GM08714 (cell line): Measurements from ENCODE around the gene SPAG16.

Experiments
- H3K4me3 ChIP-seq: fragments of 200-500 bp; sonication (Bioruptor generic); 2 replicates; pipeline ENCODE4 v1.5.1; 2014; ENCODE audit warnings: mild to moderate bottlenecking, low read length, inconsistent platforms
- ZNF274 ChIP-seq: IDR thresholded peaks from 2 replicates; pipeline ENCODE4 v1.6.1; 2012; ENCODE audit warnings: mild to moderate bottlenecking, low read depth, low read length

Gene SPAG16

DNA sequence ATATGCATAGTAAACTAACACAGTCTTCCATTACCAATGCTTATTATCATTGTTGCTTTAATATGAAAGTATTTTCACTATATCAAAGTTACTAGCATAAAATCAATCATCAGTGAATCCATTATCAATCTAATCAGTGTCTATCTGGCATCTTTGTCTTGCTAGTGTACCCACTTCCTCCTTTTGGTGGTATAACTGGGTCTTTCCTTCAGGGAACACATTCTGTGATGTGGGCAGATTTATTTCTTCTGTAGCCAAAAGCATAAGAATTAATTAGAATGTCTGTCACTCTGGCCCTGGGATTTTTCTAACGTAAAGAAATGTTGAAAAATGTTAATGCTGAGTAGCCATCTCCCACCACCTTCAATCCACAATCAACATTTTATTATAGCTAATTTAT is 970.8 kb downstream of the SPAG16 start:
- no peak for TF ChIP-seq ZNF274
- H3K4me3 ChIP-seq, result no peak overlapping the region

DNA sequence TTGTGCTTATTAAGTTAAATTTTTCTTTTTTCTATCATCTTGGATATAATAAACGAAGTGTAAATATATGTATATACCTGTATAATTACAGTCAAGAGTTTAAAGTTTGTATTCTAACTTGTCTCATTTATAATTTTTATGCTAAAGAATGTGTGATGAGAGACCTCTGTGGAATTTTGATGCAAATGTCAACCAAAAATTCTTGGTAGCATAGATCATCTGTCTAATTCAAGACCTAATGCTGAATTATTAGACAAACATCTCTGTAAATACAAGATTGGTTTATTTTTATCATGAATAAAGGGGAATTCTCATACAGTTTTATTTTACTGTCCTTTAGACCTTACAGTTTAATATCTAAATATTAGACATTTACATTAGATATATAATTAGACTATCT is 977.4 kb downstream of the SPAG16 start:
- H3K4me3 ChIP-seq, result no peak overlapping the region
- TF ChIP-seq ZNF274, result no peak

DNA sequence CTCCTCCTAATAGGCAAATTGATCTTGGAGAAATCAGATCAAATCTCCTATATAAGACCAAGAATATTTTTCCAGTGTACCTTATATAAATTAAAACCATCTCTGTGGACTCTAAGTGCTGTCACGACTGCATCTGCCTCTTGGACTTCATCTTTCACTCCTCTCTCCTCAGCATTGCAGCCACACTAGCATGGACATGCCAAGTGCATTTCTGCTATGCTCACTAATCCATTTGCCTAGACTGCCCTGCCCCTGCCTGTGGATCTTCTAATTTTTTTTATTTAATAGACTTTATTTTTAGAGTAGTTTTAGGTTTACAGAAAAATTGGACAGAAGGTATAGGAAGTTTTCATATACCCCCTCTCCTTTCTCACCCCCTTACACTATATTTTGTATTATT is 979.9 kb downstream of the SPAG16 start:
- no peak for TF ChIP-seq ZNF274
- H3K4me3 ChIP-seq, result no peak overlapping the region

DNA sequence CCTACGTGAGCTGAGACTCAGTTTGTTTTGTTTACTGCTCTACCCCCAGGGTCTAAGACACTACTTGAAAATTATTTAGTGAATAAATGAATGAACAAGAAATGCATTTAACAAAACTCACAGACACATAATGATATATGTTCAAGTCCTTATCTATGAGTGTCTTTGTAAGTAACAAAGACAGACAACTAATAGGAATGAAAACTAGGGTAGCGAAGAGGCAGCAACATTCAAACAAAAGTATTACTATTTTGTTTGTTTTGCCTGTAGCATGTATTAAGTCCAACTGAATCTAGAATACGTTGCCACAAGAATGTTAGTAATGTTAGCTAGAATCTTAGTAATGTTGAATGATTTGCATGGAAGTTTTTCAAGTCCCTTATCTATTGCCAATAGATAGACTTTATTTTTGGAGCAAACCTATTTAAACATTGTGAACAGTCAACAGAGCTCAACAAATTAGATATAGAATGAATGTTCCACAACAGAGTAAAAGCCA is 981.8 kb downstream of the SPAG16 start:
- H3K4me3 ChIP-seq, result no peak overlapping the region
- no peak for TF ChIP-seq ZNF274

DNA sequence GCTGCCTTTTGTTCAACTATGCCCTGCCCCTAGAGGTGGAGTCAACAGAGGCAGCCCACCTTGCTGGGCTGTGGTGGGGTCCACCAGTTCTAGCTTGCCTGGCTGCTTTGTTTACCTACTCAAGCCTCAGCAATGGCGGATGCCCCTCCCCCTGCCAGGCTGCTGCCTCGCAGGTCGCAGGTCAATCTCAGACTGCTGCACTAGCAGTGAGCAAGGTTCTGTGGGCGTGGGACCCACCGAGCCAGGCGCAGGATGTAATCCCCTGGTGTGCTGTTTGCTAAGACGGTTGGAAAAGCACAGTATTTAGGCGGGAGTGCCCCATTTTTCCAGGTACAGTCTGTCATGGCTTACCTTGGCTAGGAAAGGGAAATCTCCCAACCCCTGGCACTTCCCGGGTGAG is 993.6 kb downstream of the SPAG16 start:
- H3K4me3 ChIP-seq, result no peak overlapping the region
- no peak for TF ChIP-seq ZNF274

DNA sequence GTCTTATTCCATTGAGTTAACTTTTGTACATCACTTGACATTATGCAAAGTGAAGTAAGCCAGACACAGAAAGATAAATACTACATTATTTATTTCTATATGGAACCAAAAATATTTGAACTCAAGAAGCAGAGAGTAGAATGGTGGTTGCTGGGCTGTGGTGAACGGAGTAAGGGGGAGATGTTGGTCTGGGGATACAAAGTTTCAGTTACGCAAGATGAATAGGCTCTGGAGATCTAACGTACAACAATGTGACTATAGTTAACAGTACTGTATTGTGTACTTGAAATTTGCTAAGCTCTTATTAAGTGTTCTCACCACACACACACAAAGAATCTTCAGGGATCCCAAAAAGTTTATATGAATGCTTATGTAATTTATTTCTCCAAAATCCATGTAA is 1001.7 kb downstream of the SPAG16 start:
- H3K4me3 ChIP-seq, result no peak overlapping the region
- TF ChIP-seq ZNF274, result no peak

DNA sequence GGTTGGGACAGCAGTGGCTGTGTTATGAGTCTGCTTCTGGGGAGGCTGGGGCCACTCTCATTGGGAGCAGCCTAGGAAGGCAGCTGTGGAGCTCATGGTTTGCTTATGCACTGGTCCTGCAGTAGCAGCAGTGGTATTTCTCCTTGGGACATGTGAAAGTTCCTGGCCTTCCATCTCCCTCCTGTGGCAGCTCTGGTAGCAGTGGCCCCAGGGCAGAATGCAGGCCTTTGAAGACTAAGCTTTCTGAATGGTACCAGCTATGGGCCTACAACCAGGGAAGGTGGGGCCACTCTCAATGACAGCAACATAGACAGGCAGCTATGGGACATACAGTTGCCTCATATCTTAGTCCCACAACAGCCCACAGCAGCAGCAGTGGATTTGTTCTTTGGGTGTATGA is 1009.3 kb downstream of the SPAG16 start:
- no peak overlapping the region for H3K4me3 ChIP-seq
- TF ChIP-seq ZNF274, result no peak

DNA sequence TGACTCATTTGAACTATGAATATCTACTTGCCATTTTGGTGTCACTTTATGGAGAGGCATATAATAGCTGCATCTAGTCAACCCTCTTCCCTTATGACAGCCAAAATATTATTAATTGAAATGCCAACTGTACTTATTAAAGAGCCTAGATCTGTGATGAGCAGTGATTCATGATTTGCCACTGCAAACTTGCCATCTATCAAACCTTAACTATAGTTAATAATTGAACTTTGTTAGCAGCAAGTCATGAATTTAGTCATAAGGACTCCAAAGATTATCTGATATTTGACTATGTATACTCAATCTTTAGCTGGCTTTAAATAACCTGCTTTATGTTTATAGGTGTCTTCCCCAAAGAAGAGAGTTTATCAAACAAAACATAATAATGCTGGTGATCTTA is 1010.2 kb downstream of the SPAG16 start:
- H3K4me3 ChIP-seq, result no peak overlapping the region
- no peak for TF ChIP-seq ZNF274

DNA sequence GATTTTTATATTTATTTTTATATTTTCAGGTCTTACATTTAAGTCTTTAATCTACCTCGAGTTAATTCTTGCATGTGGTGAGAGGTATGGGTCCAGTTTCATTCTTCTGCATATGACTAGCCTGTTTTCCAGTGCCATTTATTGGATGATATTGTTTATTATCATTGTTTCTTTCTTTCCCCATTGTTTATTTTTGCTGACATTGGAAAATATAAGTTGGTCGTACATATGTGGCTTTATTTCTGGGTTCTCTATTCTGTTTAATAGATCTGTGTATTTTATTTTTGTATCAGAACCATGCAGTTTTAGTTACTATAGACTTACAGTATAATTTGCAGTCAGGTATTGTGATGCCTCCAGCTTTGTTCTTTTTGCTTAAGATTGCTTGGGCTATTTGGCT is 1013.2 kb downstream of the SPAG16 start:
- no peak for TF ChIP-seq ZNF274

DNA sequence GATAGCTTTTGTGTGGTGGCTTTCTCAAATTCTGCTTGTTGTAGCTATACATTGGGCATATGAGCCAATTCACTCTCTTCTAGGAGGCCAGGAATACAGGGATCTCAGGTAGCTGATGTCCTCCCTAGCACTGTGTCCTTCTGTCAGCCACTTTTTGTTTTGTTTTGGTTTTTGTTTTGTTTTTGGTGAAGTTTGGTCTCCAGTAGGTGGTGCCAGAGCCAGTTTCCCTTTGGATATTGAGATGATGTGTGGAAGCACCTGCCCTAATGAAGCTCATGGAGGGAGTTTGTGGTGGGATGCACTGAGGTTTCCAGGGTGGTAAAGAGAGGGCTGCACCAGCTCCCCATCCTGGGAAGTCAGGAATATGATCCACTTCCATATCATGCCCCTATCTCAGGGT is 1026.1 kb downstream of the SPAG16 start:
- H3K4me3 ChIP-seq, result no peak overlapping the region
- TF ChIP-seq ZNF274, result no peak

More for the DNA sequence above, 1013.2 kb downstream of the SPAG16 start:
- H3K4me3 ChIP-seq, result no peak overlapping the region

DNA sequence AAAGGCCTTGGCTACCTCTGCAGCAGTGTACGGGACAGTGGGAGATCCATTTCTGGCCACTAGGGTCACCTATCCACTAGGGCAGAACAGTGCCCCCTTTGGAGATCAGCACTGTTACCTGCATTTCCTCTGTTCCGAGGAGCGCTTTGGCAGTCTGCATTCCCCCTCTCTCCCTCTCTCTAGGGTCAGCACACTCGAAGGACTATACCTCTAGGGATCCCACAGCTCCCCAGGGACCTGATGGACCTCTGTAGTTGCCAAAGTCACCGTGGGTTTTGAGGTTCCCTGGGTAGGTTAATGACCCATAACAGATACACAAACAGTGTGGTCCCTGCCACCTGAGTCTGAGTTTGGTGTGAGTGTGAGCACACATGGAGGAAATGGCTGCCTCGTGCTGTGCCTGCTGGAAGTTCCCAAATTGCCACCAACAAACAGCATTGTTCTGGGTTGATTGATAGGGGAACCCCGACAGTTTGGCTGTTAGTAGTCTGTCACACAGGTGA is 1026.8 kb downstream of the SPAG16 start:
- TF ChIP-seq ZNF274, result no peak
- H3K4me3 ChIP-seq, result no peak overlapping the region

DNA sequence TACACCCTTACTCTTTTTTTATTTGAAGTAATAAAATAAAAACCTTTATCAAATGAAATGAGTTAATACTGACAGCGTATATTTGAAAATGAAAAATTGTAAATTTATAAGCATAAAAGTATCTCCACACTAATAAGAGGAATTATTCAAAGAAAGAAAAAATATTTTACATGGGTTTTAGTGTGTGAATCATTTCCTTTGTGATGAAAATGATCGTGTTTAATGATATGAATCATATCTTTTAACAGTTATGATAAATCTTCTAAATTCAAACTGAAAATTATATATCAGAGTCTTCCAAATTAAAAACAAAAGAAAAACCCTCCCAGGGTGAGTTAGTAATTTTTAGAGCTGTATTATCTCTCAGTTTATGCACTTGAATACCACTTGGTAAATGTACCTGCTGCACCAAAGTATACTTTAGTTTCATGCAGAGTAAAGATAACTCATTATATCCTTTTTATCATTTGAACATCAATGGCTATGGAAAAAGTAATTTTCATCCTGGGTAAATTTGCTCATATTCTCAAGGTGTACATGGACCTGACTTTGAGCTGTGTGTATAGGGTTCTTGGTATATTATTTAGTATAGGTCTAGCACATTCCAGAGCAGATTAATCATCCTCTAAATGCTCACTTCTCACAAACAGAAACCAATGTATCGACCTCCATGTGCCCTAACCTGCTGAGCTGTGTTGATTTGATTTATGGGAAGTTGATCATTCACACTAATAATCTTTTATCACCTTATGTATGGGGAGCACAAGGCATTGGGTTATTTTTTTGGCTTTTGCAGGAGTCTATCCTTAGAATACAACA is 1027.9 kb downstream of the SPAG16 start:
- H3K4me3 ChIP-seq, result no peak overlapping the region
- TF ChIP-seq ZNF274, result no peak

DNA sequence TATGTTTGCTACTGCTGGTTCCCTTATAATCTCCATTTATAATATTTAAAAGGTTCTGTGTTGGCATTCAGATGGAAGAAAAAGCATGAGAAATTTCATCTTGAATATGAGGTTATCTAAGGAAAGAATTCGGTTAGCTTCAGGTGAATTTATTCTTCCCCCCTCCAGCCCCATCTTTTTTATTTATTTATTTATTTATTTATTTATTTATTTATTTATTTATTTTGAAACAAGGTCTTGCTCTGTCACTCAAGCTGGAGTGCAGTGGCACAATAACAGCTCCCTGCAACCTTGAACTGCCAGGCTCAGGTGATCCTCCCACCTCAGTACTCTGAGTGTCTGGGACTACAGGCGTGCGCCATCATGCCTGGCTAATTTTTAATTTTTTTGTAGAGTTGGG is 1031.1 kb downstream of the SPAG16 start:
- no peak for TF ChIP-seq ZNF274
- H3K4me3 ChIP-seq, result no peak overlapping the region

DNA sequence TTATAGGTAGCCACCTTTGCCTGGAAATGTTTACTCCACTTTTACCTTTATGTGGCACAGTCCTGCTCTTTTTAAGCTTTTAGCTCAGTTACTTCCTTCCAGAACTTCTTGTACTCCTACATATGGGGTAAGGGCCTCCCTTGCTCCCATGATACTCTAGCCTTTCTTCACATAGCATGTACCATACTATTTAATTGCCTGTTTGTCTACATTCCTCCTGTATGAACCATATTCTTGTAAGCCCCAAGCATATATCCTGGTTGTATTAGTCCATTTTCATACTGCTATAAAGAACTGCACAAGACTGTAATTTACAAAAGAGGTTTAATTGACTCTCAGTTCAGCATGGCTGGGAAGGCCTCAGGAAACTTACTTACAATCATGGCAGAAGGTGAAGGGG is 1035.9 kb downstream of the SPAG16 start:
- no peak for TF ChIP-seq ZNF274
- no peak overlapping the region for H3K4me3 ChIP-seq

DNA sequence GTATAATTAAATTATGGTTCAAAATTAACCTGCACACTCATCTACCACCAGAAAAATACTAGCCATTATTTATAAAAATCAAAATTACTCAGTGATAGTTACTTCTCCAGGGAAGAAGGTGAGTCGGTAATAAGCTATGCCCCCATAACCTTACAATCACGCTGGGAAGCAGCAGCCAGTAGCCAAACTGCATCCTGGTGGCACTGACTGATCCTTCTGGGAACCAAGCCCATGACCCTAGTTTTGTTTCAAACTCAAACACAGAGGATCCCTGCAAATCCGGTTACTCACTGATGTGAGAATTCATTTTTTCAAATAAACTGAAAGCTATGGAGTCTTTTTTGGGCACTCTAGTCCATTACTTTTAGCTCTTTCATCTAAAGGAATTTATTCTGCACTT is 1038.4 kb downstream of the SPAG16 start:
- no peak overlapping the region for H3K4me3 ChIP-seq
- TF ChIP-seq ZNF274, result no peak
